Gastroesophageal sphincter (tissue), 4 donors: ENCODE measurements around the gene RFTN1. TPM values are rescaled to one million over a fixed set of nuclear protein-coding genes. Genes with fewer than 3 reads are reported as not detected.

Source experiments
- ATAC-seq: fragments of 150-250 bp; one replicate; pipeline ENCODE4 v1.9.1; 2016; ENCODE audit warnings: mild to moderate bottlenecking, moderate library complexity
- H3K27ac ChIP-seq, 4 donors: fragments of 200-600 bp; sonication (generic) in 3 of 4; 1 replicate in 3 of 4; 2 replicates in 1 of 4; pipeline ENCODE4 v1.5.1; 2016 to 2019
- H3K27me3 ChIP-seq: fragments of 200-600 bp; sonication (generic); one replicate; pipeline ENCODE4 v1.5.1; 2019
- H3K36me3 ChIP-seq, 2 donors: fragments of 200-600 bp; sonication (generic); one replicate each; pipeline ENCODE4 v1.5.1; 2019; ENCODE audit warnings: control low read depth in 1 of 2
- H3K4me1 ChIP-seq, 3 donors: fragments of 200-600 bp; sonication (generic); 1 replicate in 2 of 3; 2 replicates in 1 of 3; pipeline ENCODE4 v1.5.1; 2016 to 2019; ENCODE audit warnings: control low read depth in 2 of 3
- H3K4me3 ChIP-seq, 2 donors: fragments of 200-600 bp; sonication (generic); one replicate each; pipeline ENCODE4 v1.5.1; 2019; ENCODE audit warnings: mild to moderate bottlenecking in 1 of 2, moderate library complexity in 1 of 2
- H3K9me3 ChIP-seq, 3 donors: fragments of 200-600 bp; sonication (generic); one replicate each; pipeline ENCODE4 v1.5.1; 2017 to 2019; ENCODE audit warnings: control low read depth in 2 of 3
- EP300 ChIP-seq: sonication (generic); formaldehyde crosslinking; IDR thresholded peaks from one replicate; pipeline ENCODE4 v1.6.1; 2017; ENCODE audit warnings: antibody characterized with exemption, mild to moderate bottlenecking
- POLR2A ChIP-seq, 2 donors: fragments of 450-650 bp; IDR thresholded peaks; one replicate each; pipeline ENCODE4 v1.6.1; 2017; ENCODE audit warnings: antibody characterized with exemption in 2 of 2, mild to moderate bottlenecking in 2 of 2, moderate library complexity in 1 of 2
- POLR2AphosphoS5 ChIP-seq: sonication (generic); formaldehyde crosslinking; IDR thresholded peaks from one replicate; pipeline ENCODE4 v1.6.1; 2017; ENCODE audit warnings: antibody characterized with exemption
- WGBS, 2 donors: methylation state at CpG; one replicate each; pipeline ENCODE4 v1.1.5; 2018; ENCODE audit warnings: low coverage in 1 of 2; 5-methylcytosine and 5-hydroxymethylcytosine counted together
- total RNA-seq, 4 donors: library from RNA; depleted of rRNA; stranded (reverse); fragments of >200 nt; gene quantifications; one replicate each; pipeline ENCODE4 v1.1.0, GENCODE V29; 2016
- TF ChIP-seq, protein P1 (sequence below), 4 experiments: fragments of 200-600 bp in 2 of 4; fragments of 450-650 bp in 2 of 4; sonication (generic) in 1 of 4; IDR thresholded peaks; one replicate each; pipeline ENCODE4 v1.5.1; 2017 to 2019; ENCODE audit warnings: antibody characterized with exemption in 4 of 4, mild to moderate bottlenecking in 2 of 4, moderate library complexity in 2 of 4

The RFTN1 gene
- total RNA-seq, 4 donors from 2014 or later: 30.6 to 110 (median 68.2) TPM

- no peak for ATAC-seq
- Histone ChIP-seq H3K4me1 (no peaks in the 10 kb centered on the region), H3K36me3 (no peaks in the 10 kb centered on the region), H3K4me3 (no peak overlapping the region), H3K27ac (no peak overlapping the region), H3K27me3 (no peaks in the 10 kb centered on the region), H3K9me3 (peaks cover 0 to 9% (median 0%) of the 10 kb centered on the region in 3 donors)
- TF ChIP-seq POLR2AphosphoS5 (no peak), POLR2A (IDR thresholded peaks at IDR 0.05) (no peak), EP300 (no peak)
- TF ChIP-seq, protein P1, sequence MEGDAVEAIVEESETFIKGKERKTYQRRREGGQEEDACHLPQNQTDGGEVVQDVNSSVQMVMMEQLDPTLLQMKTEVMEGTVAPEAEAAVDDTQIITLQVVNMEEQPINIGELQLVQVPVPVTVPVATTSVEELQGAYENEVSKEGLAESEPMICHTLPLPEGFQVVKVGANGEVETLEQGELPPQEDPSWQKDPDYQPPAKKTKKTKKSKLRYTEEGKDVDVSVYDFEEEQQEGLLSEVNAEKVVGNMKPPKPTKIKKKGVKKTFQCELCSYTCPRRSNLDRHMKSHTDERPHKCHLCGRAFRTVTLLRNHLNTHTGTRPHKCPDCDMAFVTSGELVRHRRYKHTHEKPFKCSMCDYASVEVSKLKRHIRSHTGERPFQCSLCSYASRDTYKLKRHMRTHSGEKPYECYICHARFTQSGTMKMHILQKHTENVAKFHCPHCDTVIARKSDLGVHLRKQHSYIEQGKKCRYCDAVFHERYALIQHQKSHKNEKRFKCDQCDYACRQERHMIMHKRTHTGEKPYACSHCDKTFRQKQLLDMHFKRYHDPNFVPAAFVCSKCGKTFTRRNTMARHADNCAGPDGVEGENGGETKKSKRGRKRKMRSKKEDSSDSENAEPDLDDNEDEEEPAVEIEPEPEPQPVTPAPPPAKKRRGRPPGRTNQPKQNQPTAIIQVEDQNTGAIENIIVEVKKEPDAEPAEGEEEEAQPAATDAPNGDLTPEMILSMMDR (IDR thresholded peaks at IDR 0.05): no peak
- WGBS, 2 donors: 92% methylated on average over 4 to 5 of the region's 5 CpGs
These were observed 14.6 kb upstream of the RFTN1 start for GRCh38 chr3:16528106-16528505.

DNA sequence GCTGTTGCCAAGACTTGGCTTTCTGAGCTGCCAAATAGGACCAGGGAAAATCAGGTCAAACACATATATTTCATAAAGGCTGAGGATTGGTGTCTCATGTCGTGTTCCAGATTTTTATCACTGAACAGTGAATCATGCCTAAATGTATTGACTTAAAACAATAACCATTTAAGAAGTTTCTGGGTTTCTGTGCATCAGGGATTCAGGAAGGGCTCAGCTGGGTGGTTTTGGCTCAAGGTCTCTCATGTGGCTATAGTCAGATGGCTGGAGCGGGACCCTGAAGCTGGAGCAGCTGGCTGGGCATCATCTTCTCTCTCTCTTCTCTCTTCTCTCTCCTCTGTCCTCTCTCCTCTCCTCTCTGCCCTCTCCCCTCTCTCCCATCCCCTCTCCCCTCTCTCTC, 10.7 kb upstream of the RFTN1 start:
- 80 to 100% methylated on average over 2 of the region's 2 CpGs for WGBS, 2 donors
- TF ChIP-seq, protein P1 (IDR thresholded peaks at IDR 0.05): no peak
- no peak for TF ChIP-seq POLR2A (IDR thresholded peaks at IDR 0.05)
- no peak for TF ChIP-seq EP300
- no peak for TF ChIP-seq POLR2AphosphoS5
- no peak for ATAC-seq
- Histone ChIP-seq H3K36me3 (no peaks in the 10 kb centered on the region), H3K9me3 (peaks cover 0 to 9% (median 0%) of the 10 kb centered on the region in 3 donors), H3K4me3 (no peak overlapping the region), H3K4me1 (peaks cover 0 to 4% (median 0%) of the 10 kb centered on the region in 3 donors), H3K27me3 (no peaks in the 10 kb centered on the region), H3K27ac (no peak overlapping the region)

GRCh38 chr3:16523778-16524177, 10.3 kb upstream of the RFTN1 start:
- no peaks in the 10 kb centered on the region for H3K36me3 ChIP-seq
- H3K4me3 ChIP-seq: no peak overlapping the region
- ATAC-seq: no peak
- TF ChIP-seq EP300: no peak
- no peak for TF ChIP-seq POLR2A (IDR thresholded peaks at IDR 0.05)
- TF ChIP-seq POLR2AphosphoS5: no peak
- TF ChIP-seq, protein P1 (IDR thresholded peaks at IDR 0.05): no peak
- H3K9me3 ChIP-seq: peaks cover 0 to 9% (median 0%) of the 10 kb centered on the region in 3 donors
- 72 to 75% methylated on average over 1 to 2 of the region's 2 CpGs for WGBS, 2 donors
- no peaks in the 10 kb centered on the region for H3K27me3 ChIP-seq
- H3K27ac ChIP-seq: no peak overlapping the region
- H3K4me1 ChIP-seq: peaks cover 0 to 4% (median 0%) of the 10 kb centered on the region in 3 donors

- no peak for ATAC-seq
- Histone ChIP-seq H3K4me3 (no peak overlapping the region), H3K27ac (no peak overlapping the region), H3K4me1 (peaks cover 0 to 4% (median 0%) of the 10 kb centered on the region in 3 donors), H3K36me3 (no peaks in the 10 kb centered on the region), H3K27me3 (no peaks in the 10 kb centered on the region), H3K9me3 (peaks cover 0 to 9% (median 0%) of the 10 kb centered on the region in 3 donors)
- TF ChIP-seq POLR2AphosphoS5 (no peak), POLR2A (IDR thresholded peaks at IDR 0.05) (no peak), EP300 (no peak)
- TF ChIP-seq, protein P1 (IDR thresholded peaks at IDR 0.05): no peak
These were observed 9.3 kb upstream of the RFTN1 start for GRCh38 chr3:16522834-16523233.

GRCh38 chr3:16520970-16521881, 7.7 kb upstream of the RFTN1 start:
- Histone ChIP-seq H3K27me3 (no peaks in the 10 kb centered on the region), H3K4me3 (no peak overlapping the region), H3K9me3 (peaks cover 0 to 9% (median 0%) of the 10 kb centered on the region in 3 donors), H3K27ac (no peak overlapping the region), H3K36me3 (no peaks in the 10 kb centered on the region), H3K4me1 (peaks cover 0 to 12% (median 4%) of the 10 kb centered on the region in 3 donors)
- TF ChIP-seq EP300 (no peak), POLR2A (IDR thresholded peaks at IDR 0.05) (no peak)
- no peak for ATAC-seq
- WGBS, 2 donors: 49 to 73% methylated on average over 2 to 5 of the region's 5 CpGs
